ENCODE results near the gene NPB.

NPB gene

GRCh38 chr17:81927152-81927652 lies 25.2 kb downstream of the NPB start:
- DNase-seq, result no peak

- peak; percentile 92 for DNase-seq
These were observed 25.9 kb downstream of the NPB start, which contains the start of gene MAFG for GRCh38 chr17:81927653-81928543. Gene MAFG, minus strand, starts transcription at chr17:81927735. Its CDS starts 4,550 bp downstream, at chr17:81923185.

- no peak for DNase-seq
These were observed 26.7 kb downstream of the NPB start for GRCh38 chr17:81928544-81929252.

DNA sequence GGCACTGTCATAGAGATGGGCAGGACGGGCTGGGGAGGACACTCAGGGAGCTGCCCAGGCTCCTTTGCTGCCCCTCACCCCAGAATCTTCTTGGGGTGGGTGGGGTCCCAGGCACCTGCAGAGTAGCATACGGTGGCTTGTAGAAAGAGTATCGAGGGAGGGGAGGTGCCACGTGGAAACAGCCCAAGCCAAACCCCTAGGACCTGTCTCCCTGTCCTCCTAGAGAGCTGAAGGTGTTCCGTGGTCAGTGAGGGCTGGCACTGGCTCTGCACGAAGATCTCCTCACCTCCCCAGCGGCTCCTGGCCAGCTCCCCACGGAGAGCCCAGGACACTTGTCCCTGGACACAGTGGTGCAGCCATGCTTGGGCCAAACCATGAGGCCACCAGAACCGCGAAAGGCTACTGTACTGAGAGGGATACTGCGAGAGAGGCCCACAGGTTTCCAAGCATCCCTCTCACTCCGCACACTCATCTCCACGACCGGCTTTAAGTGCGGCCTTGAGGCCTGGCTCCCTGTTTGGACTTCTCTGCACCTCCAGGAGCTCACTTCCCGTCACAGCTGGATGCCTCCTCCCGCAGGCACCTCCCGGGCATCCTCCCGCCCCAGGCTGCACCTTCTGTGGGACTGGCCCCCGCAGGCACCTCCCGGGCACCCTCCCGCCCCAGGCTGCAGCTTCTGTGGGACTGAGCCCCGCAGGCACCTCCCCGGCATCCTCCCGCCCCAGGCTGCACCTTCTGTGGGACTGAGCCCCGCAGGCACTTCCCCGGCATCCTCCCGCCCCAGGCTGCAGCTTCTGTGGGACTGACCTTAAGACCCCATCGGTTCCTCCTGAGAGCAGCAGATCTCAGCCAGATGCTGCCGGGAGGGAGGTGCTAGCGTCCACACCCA lies 27.5 kb downstream of the NPB start:
- DNase-seq, result no peak

DNA sequence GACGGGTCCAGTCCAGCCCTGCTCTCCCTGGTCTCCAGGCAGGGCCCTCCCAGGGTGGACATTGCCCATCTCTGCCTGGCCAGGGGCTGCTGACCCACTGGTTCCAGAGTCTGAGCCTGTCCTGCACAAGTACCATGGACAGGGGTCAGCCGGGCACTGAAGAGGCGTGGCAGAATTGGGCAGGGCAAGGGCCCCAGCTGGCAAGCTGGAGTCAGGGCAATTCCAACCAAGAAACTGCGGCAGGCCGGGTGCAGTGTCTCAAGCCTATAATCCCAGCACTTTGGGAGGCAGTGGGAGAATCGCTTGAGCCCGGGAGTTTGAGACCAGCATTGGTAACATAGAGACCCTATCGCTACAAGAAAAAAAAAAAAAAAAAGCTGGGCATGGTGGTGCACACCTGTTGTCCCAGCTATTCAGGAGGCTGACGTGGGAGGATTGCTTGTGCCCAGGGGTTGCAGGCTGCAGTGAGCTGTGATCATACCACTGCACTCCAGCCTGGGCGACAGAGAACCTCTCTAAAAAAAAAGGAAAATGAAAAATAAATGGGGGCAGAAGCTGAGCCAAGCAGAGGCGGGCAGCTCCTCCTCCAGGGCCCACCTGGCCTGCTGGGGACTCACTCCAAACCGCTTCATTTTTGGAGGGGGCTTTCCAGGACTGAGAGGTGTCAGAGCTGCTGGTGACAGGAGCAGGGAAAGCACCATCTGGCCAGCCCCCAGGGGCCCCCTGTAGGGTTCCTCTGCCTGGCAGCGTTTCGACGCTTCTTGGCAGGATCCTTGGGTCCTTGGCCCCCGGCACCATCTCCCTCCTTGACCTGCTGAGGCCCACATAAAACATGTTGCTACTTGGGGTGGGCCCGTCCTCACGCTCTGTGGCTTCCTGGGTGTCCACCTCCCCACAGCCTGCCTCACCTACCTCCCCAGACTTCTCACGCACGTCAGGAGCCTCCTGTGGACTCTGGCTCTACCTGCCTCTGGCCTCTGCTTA lies 28.4 kb downstream of the NPB start:
- no peak for DNase-seq

- no peak for DNase-seq
These were observed 29.1 kb downstream of the NPB start for GRCh38 chr17:81931189-81931556.

- no peak for DNase-seq
These were observed 29.7 kb downstream of the NPB start for GRCh38 chr17:81931557-81932332.

DNA sequence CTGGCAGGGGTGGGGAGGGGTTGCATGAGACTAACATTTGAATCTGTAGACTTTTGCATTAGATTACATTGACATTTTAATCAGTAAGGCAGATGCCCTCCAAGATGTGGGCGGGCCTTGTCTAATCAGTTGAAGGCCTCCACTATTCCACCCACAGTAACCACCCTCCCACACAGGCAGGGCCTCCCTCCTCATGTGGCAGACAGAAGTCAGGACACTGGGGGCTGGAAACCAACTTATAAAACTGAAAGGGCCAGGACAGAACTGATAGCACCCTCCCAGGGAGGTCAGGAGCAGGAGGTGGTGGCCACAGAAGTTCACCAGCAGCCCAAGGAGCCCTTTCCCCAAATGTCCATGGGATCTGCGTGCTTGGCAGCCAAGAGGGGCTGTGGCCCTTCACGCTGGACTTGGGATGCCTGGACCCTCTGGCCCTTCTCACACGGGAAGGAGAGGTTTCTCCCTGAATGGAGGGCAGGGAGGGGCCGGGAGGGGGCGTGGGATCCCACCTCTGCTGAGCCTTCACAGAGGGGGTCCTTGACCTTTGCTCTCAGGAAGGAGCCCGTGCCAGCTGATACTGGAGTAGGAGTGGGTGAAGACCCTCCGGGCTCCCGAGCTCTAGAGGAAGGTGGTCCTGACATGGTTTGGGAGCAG lies 30.4 kb downstream of the NPB start:
- peak; percentile 32 for DNase-seq

- DNase-seq, result no peak
These were observed 31.2 kb downstream of the NPB start for GRCh38 chr17:81933178-81933699.

GRCh38 chr17:81934098-81934757 lies 32.2 kb downstream of the NPB start:
- no peak for DNase-seq

DNA sequence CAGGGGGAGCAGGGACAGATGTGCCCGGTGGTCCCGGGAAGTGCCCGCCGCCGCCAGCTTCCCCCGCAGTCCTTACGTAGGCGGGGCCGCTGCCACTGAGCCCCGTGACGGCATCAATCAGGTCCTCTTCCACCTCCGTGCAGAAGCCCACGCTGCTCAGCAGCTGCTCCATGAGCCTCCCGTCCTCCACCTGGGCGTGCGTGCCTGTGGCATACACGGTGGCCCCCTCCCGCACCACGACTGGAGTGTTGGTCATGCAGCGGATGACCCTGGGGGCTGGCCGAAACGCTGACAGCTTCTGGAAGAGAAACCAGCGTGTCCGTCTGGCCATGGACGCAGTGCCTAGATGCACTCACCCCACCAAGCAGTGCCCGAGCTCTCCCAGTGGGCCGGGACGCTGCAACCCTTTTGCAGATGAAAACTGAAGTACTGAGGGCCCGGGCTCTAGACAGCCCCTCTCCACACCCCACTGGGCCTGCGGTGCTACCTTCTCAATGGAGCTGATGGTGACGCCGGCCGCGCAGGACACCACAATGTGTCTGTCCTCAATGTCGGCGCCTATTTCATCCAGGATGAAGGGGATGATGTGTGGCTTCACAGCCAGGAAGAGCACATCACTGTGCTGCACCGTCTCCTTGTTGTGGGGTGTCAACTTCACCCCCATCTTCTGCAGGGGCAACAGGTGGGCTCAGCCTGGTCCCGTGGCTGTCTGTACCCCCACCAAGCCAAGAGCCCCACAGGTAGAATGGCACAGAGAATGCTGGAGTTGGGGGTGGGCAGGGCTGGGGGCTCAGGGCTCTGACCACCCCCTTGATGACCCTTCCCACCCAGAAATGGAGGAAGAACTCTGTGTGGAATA lies 33.0 kb downstream of the NPB start:
- no peak for DNase-seq

DNA sequence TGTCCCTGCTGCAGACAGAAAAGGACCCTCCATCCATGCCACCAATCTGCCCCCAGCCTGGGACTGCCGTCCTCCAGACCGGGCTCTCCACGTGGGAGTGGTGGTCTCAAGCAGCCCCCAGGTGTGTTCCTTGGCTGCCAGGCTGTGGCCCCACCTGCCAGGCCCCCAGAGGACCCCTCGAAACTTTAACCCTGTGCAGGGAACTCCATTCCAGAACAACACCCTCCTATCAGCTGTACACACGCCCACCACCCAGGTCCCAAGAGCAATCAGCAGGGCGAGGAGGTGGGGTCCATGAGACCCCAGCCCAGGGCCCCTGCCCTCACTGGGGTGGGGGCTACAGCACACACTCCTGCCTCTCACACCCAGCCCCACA lies 33.7 kb downstream of the NPB start:
- no peak for DNase-seq

DNA sequence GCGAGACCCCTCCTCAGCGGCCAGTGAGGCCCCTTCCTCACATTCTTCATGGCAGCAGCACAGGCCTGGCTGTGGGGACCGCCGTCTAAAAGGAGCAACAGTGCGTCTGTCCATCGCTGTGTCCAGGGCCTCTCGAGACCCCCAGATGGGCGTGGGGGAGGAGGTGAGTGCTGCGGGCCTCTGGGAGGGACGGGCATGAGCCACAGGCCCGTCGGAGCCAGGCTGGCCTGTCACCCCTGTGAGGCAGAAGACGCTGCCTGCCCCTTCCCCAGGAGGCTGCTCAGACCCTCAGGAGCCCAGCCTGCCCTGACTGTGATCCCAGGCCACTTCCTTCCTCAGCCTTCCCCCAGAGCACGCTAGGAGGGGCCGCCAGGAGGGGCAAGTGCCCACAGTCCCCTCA lies 37.2 kb downstream of the NPB start:
- DNase-seq, result no peak

- DNase-seq, result no peak
These were observed 37.9 kb downstream of the NPB start for GRCh38 chr17:81939881-81940385.

DNA sequence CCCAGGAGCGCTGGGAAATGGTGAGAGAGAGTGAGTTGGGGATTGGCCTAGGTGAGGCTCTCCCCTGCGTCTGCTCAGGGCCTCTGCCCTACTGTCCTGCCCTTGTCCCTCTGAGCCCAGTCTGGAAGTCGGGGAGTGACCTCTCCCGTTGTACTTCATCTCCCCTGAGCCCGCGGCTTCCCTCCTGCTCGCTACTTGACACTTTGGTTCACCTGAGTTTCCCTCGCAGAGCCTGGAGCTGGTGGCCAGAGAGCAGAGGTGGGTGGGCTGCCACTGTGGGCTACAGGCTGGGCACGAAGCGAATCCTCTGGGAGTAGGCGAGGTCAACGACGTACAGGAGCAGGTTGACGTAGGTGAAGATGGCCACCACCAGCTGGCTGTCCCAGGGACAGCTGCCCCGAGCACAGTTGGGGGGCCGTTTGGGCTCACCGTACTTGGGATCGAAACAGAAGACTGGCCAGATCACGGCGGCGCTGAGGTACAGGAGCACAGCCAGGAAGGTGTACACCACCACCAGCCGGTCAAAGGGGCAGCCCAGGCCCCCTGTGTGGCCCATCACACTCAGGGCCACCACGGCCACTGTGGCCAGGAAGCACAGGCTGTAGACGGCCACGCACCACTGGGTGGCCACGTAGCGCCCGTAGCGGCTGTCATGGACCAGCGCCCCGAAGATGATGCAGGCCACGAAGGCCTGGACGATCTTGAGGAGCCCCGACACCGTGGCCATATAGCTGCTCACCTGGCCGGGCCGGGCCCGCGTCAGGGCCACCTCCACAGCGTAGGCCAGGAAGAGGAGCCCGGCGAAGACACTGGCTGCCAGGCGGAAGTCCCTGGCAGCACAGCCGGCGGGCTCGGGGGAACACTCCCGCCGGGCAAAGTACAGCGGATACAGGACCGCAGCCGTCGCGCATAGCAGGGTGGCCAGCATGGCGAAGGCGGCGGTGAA lies 38.8 kb downstream of the NPB start:
- no peak for DNase-seq

- DNase-seq, result no peak
These were observed 39.6 kb downstream of the NPB start for GRCh38 chr17:81941484-81942166.

DNA sequence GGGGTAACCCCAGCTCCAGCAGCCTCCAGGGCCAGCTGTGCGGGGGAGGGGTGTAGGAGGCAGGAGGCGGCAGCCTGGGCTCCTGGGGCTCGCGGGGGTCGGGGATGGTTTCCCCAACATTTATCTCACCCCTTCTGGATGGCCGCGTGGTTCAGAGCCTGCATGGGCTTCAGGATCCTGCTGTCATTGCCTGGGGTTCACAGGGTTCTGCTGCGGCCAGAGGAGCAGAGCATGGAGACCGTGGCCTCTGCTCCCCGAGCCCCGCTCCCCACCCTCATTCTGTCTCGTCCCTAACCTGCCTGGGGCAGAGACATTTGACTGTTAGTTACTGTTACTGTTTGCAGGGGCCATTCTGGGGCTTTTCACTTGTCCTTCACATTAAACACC lies 40.1 kb downstream of the NPB start:
- no peak for DNase-seq

Measured in stimulated activated CD4-positive, alpha-beta T cell treated with anti-CD3 and anti-CD28 coated beads, Interleukin-15, amount 100 ng/mL, for 24 hours (primary cell).